ENCODE data around the gene ORC3.
A peak's percentile ranks its signal among the peaks of the same experiment; 100 is the strongest.

The ORC3 gene

GRCh38 chr6:87555506-87555905 is 34.4 kb upstream of the ORC3 start:
- POLR2A ChIA-PET, result no interaction called here
- H3K36me3 ChIP-seq (ENCODE audit: control insufficient read depth in 2 of 2, insufficient read depth in 1 of 2, low read length in 2 of 2), result peaks cover 29 to 63% of the 10 kb centered on the region in 2 experiments
- TF ChIP-seq ZNF311 (tag by site-specific recombination; IDR thresholded peaks at IDR 0.05; ENCODE audit: borderline replicate concordance), result no peak
- TF ChIP-seq ZEB2 (tag by site-specific recombination; IDR thresholded peaks at IDR 0.05), result no peak
- no peak for TF ChIP-seq ZNF660 (tag by site-specific recombination; IDR thresholded peaks at IDR 0.05)
- no peak for TF ChIP-seq ZBTB20 (tag by site-specific recombination; IDR thresholded peaks at IDR 0.05)
- no peak for TF ChIP-seq ZNF202 (tag by site-specific recombination; IDR thresholded peaks at IDR 0.05; ENCODE audit: borderline replicate concordance)
- TF ChIP-seq ZNF354C (tag by site-specific recombination; IDR thresholded peaks at IDR 0.05; ENCODE audit: borderline replicate concordance, low read depth), result no peak
- no peak for TF ChIP-seq ZNF521 (tag by site-specific recombination; IDR thresholded peaks at IDR 0.05)
- no peak for TF ChIP-seq ZNF394 (tag by site-specific recombination; IDR thresholded peaks at IDR 0.05; ENCODE audit: borderline replicate concordance)
- no peak for TF ChIP-seq ZNF292 (tag by site-specific recombination; IDR thresholded peaks at IDR 0.05; ENCODE audit: borderline replicate concordance, low read depth)
- TF ChIP-seq ZNF239 (tag by site-specific recombination; IDR thresholded peaks at IDR 0.05), result no peak
- TF ChIP-seq ZNF155 (tag by site-specific recombination; IDR thresholded peaks at IDR 0.05), result no peak
- TF ChIP-seq ZFP69B (tag by site-specific recombination; IDR thresholded peaks at IDR 0.05), result no peak
- TF ChIP-seq ZNF18 (tag by site-specific recombination; IDR thresholded peaks at IDR 0.05), result no peak
- TF ChIP-seq MEIS1 (CRISPR knock-in tag; IDR thresholded peaks at IDR 0.05; ENCODE audit: borderline replicate concordance), result no peak
- no peak for TF ChIP-seq TRIM28 (IDR thresholded peaks at IDR 0.05; ENCODE audit: borderline replicate concordance, low read length)
- H3K9me3 ChIP-seq (ENCODE audit: control insufficient read depth, insufficient read depth, low read depth, low read length), result no peaks in the 10 kb centered on the region
- H3K27ac ChIP-seq (ENCODE audit: extremely low read depth, low read depth, low read length), result no peak overlapping the region
- H3K4me1 ChIP-seq (ENCODE audit: control insufficient read depth, insufficient read depth, low read length), result no peaks in the 10 kb centered on the region
- H3K4me3 ChIP-seq (ENCODE audit: low read depth, low read length), result no peak overlapping the region
- CTCF ChIA-PET, result no interaction called here

- no peaks in the 10 kb centered on the region for H3K9me3 ChIP-seq (ENCODE audit: control insufficient read depth, insufficient read depth, low read depth, low read length)
- TF ChIP-seq GLIS1 (tag by site-specific recombination; IDR thresholded peaks at IDR 0.05) (no peak), ZNF654 (tag by site-specific recombination; IDR thresholded peaks at IDR 0.05; ENCODE audit: low read depth) (no peak), ZNF561 (tag by site-specific recombination; IDR thresholded peaks at IDR 0.05; ENCODE audit: borderline replicate concordance) (no peak), ZNF837 (tag by site-specific recombination; IDR thresholded peaks at IDR 0.05) (no peak), HOXA7 (CRISPR knock-in tag; IDR thresholded peaks at IDR 0.05; ENCODE audit: borderline replicate concordance) (no peak), ZBTB44 (tag by site-specific recombination; IDR thresholded peaks at IDR 0.05) (0 out of 2 replicates have a peak, but pooled peaks have one; percentile 35), ZNF112 (tag by site-specific recombination; IDR thresholded peaks at IDR 0.05) (no peak)
- no peak overlapping the region for H3K4me3 ChIP-seq (ENCODE audit: low read depth, low read length)
- CTCF ChIA-PET, result interaction anchor here (0.8 kb wide), 1 partner anchor 78 kb away, joined by 3 read pairs; no protein-coding TSS in a partner anchor
- peaks cover 40 to 77% of the 10 kb centered on the region in 2 experiments for H3K36me3 ChIP-seq (ENCODE audit: control insufficient read depth in 2 of 2, insufficient read depth in 1 of 2, low read length in 2 of 2)
- POLR2A ChIA-PET, result no interaction called here
- H3K4me1 ChIP-seq (ENCODE audit: control insufficient read depth, insufficient read depth, low read length), result no peaks in the 10 kb centered on the region
- H3K27ac ChIP-seq (ENCODE audit: extremely low read depth, low read depth, low read length), result no peak overlapping the region
Observed at GRCh38 chr6:87558446-87558845, 31.5 kb upstream of the ORC3 start.
